ENCODE data around the gene PNPO.
"Not testable (repeated sequence)": the region's sequence is repeated elsewhere in the genome, so short reads cannot be mapped to it uniquely, and the experiment has no call there.

Gene PNPO

DNA sequence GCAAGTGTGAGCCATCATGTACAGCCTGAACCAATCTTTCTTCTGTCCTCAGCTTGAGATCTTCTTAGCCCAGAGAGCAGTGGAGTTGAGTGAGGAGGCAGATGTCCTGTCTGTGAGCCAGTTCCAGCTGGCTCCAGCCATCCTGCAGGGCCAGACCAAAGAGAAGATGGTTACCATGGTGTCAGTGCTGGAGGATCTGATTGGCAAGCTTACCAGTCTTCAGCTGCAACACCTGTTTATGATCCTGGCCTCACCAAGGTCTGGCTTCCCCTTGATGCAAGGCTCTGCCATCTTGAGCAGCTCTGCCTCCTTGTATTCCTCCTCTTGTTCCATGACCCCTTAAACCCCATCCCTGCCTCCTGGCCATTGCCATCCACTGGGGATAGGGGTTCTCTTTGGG is 39.2 kb downstream of the PNPO start:
- DNase-seq, result no peak

DNA sequence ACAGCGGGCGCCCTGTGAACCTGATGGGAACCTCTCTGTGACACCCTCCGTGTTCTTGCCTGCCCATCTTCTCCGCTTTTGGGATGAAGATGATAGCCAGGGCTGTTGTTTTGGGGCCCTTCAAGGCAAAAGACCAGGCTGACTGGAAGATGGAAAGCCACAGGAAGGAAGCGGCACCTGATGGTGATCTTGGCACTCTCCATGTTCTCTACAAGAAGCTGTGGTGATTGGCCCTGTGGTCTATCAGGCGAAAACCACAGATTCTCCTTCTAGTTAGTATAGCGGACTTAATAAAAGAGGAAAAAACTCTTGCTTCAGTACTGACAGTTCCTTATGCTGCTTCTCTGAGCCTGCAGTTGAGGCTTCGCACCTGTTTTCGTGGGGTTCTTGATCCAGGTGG is 40.1 kb downstream of the PNPO start:
- DNase-seq, result no peak

DNA sequence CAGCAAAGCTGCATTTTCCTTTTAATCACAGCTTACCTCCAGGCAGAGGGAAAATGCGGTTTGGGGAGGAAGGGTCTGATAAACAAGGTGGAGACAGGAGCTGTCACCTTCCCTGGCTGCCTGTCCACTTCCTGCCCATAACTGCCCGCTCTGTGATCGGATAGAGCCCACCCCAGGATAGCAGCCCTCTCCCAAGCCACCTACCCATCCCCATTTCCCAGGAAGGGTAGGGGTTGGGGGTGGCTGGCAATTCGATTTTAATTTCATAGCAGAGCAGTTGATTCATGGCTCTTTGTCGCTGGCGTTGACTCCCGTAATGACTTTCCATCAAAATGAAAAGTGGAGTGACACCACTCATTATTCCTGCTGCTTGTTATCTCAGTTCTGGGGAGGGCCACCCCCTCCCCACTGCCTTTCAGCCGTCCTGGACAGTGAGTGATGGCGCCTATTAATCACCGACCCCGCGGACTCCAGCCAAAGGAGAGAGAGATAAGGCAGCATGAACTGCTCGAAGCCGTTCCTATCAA is 40.8 kb downstream of the PNPO start:
- no peak for DNase-seq

- DNase-seq, result no peak
Measured at GRCh38 chr17:47982645-47983390, 41.4 kb downstream of the PNPO start.

- no peak for DNase-seq
Measured at GRCh38 chr17:47983492-47984223, 42.3 kb downstream of the PNPO start.

GRCh38 chr17:47986520-47986919 is 45.1 kb downstream of the PNPO start:
- no peak for DNase-seq

DNA sequence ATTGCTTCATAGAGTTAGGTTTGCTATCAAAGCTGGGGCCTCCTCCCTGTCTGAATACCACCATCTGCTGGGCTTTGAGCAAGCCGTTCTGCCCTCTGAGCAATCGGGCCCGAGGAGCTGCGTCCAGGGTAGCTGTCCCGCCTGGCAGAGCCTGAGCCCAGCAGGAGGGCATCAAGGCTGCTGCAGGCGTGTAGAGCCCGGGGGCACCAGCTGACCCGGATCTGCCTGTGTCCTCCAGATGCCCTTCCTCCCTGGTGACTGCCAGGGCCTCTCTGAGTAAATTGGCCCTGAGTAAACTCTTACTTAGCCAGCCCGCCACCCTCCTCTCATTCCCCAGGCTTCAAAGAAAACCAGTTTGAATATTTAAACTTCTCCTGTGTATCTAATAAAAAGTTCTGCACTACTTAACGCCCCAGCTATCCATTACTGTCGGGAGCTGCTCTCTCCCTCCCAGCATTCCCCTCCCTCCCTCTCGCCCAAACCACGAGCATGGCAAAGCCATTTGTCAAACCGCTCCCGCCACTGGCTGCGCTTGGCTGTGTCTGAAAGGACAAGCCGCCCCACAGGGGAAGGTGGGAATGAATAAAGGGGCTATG is 46.0 kb downstream of the PNPO start:
- no peak for DNase-seq

DNA sequence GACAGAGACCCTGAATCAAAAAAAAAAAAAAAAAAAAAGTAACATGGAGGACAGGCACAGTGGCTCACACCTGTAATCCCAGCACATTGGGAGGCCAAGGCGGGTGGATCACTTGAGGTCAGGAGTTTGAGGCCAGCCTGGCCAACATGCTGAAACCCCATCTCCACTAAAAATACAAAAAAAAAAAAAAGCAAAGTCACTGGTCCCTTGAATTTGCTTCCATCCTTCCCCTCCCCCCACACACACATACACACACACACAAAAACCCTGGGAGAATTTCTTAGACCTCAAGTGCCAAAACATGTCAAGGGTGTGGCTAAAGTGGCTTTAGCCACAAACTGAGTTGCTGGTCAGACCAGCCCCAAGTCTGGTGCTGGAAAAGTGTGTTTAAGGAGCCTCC is 47.1 kb downstream of the PNPO start:
- DNase-seq, result not testable (repeated sequence)

GRCh38 chr17:47989159-47989558 is 47.8 kb downstream of the PNPO start:
- no peak for DNase-seq

DNA sequence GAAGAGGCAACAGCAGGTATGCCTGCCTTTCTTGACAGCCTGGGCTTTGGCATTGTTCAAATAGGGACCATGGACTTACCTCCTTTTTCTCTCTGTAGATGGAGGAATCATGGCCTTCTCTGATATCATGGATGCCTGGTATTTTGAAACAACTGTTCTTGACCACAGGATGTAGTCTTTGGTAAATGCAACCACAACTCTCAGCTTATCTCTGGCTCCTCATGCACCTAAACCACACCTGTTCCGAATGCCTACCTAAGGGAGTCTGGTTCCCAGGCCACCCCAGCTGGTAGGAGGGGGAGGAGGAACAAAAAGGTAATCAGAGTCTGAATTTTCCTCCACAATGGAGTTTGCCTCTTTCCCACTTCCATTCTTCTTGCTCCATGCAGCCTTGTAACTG is 48.3 kb downstream of the PNPO start:
- no peak for DNase-seq

DNA sequence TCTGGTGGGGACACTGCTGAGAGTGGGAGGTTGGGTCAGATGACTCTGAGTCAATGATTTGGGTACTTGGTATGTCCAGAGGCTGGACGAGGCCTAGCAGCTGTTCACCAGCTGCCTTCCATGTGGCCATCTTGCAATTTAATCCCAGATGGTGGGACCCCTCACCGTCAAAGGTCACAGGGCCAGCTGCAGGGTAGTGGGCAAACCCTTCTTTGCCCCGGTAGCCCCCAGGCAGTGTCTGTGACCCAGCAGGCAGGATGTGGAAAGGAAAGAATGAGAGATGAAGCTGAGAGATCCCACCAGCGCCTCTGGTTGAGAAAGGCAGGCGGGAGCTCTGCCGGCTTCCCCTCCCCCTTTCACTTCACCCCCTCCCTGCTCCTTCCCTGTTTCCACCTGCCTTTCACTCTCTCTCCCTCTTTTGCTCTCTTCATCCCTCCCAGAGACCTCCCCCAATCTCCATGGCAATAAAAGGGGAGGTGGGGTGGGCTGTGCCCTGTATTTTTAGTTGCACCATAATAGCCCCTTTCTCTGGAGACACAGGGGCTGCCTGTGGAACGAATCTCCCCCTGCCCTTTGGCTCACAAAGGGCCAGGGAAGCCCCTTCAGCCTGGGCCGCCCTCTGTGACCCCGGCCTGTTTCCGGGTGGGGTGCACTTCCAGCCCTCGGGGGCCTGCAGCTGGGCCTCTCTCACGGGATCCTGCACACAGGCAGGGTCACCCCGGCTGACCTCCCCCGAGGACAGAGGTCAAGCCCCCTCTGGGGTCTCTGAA is 49.8 kb downstream of the PNPO start:
- no peak for DNase-seq

DNA sequence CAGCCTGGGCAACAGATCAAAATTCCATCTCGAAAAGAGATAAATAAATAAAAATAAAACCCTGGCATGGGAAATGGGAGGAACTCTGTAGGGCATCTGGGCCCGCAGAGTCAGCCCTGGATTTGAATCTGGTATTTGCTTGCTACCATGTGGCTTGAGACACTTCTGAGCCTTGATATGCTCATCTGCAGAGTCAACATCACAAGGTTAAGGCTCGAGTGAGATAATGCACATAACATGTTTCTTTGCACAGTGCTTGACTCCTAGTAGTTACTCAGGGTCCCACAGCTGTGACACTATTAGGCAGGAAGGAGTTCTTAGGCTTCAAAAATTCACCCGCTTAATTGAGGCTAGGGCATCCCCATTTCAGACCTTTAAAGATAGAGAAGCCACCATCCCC is 50.8 kb downstream of the PNPO start:
- DNase-seq, result no peak

DNA sequence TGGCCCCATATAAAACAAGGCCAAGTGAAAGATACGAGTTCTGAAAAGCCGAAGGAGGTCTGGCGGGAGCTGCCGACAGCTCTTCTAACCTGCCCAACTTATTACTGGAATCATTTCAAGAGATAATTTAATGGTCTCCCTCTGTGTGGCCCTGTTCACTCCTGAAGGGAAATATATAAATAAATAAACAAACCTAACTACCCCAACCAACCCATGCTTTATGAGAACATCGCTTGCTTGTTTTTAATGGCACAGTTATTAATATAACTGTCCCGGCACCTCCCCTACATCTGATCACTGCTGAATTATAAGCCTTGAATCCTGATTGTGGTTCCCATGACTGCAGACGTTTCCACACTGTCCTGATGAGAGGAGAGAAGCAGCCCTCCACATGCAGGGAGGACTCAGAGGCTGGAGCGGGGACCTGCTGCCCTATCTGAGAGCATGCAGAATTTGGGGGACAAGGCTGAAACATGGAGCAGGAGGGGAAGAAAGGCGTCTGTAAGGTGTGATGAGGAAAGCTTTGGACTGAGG is 51.7 kb downstream of the PNPO start:
- no peak for DNase-seq

DNA sequence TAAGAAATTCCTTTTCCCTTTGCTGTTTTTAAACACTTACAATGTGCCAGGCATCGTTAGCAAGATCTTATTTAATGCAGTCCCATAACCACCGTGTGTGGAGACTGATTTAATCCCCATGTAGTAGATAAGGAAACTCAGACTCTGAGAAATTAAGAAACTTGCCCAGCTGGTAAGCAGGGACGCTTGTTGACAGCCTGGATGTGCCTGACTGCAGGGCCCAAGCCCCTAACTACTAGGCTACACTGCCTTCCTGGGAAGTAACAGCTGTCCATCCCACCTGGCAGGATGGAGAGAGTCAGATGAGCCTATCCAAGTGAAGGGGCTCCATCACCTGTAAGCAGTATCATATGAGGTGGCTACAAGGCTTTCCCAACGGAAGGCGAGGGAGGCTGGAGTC is 52.6 kb downstream of the PNPO start:
- DNase-seq, result no peak

DNA sequence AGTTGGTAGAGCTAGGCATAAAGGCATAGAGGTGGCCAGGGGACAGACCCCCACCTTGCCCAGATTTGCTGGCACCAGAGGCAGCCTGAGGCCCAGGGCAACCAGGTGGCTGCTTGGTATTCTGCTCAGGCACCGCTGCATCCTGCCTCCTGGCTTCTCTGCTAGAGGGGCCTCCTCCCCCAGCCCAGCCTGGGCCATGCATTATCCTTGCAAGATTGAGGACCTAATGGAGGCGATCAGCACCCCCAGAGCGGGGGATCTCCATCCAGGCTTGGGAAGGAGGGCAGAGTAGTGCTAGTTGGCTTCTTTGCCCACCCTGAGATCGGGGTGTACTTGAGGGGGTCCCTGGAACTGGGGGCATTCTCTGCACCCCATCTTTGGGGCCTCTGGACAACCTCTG is 53.4 kb downstream of the PNPO start:
- no peak for DNase-seq

DNA sequence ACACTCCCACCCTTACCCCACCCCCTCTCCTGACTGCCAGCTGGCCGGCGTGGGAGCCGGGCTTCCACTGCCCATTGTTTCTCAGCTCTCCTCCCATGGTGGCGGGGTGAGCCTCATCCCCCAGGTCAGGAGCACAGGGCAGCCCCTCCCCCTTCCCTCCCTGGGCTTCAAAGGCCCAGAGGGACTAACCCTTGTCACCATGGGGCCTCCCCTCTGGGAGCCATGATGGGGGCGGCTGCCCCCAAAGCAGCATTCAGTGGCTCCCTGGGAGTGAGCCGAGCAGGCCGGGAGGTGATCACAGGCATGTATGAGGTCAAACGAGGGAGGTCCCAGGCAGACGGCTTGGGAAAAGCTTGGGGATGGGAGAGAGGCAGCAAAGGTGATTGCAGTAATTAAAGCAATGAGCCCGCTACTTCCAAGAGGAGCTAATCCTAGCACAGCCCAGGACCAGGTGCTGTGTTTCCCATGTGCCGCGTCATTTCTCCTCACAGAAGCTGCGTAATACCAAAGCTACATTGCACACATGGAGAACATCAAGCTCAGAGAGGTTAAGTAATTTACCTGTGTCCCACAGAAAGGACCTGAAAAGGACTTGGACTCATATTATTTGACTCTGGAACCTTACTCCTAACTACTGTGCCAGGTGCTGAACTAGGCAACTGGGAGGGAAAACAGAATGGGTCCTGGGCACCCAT is 54.0 kb downstream of the PNPO start:
- no peak for DNase-seq

DNA sequence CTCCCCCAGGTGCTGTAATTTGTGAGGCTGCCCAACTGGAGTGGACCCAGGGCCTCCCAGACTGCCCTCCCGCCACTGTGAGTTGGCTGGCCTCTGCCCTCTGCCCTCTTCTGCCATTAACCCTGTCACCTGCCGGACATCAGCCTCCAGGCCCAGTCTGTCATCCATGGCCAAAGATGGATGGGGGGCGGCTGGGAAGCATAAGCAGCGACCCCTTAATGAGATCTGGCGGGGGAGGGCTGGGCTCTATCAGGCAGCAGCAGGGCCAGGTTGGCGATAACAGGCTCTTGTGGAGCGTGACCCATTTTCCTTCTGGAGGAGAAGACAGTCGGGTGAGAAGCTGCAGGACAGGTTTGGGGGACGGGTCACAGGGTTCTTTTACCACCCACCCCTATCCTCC is 54.8 kb downstream of the PNPO start:
- no peak for DNase-seq

- no peak for DNase-seq
Measured at GRCh38 chr17:47997586-47997985, 56.2 kb downstream of the PNPO start.

DNA sequence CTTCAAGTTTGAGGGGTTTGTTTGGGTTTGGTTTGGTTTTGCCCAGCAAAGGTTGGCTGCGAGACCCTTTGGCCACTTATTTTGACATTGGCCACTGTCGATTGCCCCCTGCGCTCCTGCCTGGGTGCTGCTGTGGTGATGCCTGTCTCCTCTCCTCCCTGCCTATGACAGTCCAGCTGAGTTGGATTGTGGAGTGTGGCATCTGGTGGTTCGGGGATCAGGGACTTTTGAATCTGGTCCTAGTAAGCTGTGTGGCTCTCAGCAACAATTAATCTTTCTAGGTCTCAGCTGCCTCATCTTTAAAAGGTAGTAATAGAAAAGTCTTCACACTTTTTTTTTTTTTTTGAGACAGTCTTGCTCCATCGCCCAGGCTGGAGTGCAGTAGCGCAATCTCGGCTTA is 56.7 kb downstream of the PNPO start:
- DNase-seq, result no peak

Data from activated CD4-positive, alpha-beta T cell treated with anti-CD3 and anti-CD28 coated beads for 1 hour (primary cell).